IPS-20b (cell line): ENCODE measurements around the gene PLK1.
"Not testable (repeated sequence)": the region's sequence is repeated elsewhere in the genome, so short reads cannot be mapped to it uniquely, and the experiment has no call there.

ENCODE experiments used
- H3K27ac ChIP-seq: one replicate; pipeline ENCODE4 v1.5.1; 2013; ENCODE audit warnings: low read length
- H3K27me3 ChIP-seq: 2 replicates; pipeline ENCODE4 v1.6.1; 2013; ENCODE audit warnings: mild to moderate bottlenecking, low read length, inconsistent platforms; ENCODE audit not compliant: insufficient read depth
- H3K36me3 ChIP-seq: 2 replicates; pipeline ENCODE4 v1.6.1; 2013; ENCODE audit warnings: low read depth, mild to moderate bottlenecking, inconsistent platforms, low read length, moderate library complexity; ENCODE audit not compliant: insufficient read depth
- H3K4me1 ChIP-seq: 2 replicates; pipeline ENCODE4 v1.6.1; 2013; ENCODE audit warnings: mild to moderate bottlenecking, control low read depth, inconsistent platforms, low read length, moderate library complexity; ENCODE audit not compliant: insufficient read depth
- H3K4me3 ChIP-seq: 2 replicates; pipeline ENCODE4 v1.5.1; 2013; ENCODE audit warnings: mild to moderate bottlenecking, low read length, inconsistent platforms
- H3K9ac ChIP-seq: 2 replicates; pipeline ENCODE4 v1.6.1; 2013; ENCODE audit warnings: low read depth, mild to moderate bottlenecking, inconsistent platforms, low read length, moderate library complexity
- H3K9me3 ChIP-seq: 2 replicates; pipeline ENCODE4 v1.6.1; 2013; ENCODE audit warnings: mild to moderate bottlenecking, low read depth, low read length, inconsistent platforms; ENCODE audit not compliant: insufficient read depth

PLK1 gene

DNA sequence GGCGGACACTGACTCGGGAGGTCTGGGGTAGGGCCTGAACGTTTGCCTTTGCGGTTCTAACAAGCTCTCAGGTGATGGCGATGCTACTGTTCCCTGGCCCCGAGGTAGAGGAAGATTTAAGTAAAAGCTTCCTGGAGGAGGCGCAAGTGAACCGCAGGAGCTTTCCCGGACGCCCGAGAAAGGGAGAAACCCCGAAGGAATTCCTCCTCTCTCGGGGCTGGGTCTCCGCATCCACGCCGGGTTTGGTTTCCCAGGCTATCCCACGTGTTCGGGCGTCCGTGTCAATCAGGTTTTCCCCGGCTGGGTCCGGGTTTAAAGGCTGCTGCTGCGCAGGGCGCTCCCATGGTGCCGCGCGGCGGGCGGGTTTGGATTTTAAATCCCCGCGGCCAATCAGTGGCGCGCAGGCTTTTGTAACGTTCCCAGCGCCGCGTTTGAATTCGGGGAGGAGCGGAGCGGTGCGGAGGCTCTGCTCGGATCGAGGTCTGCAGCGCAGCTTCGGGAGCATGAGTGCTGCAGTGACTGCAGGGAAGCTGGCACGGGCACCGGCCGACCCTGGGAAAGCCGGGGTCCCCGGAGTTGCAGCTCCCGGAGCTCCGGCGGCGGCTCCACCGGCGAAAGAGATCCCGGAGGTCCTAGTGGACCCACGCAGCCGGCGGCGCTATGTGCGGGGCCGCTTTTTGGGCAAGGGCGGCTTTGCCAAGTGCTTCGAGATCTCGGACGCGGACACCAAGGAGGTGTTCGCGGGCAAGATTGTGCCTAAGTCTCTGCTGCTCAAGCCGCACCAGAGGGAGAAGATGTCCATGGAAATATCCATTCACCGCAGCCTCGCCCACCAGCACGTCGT lies at the start of gene PLK1:
TSS of gene PLK1 (plus strand) at position 460 of the 844 bp plus-strand sequence. CDS start at position 504, 44 bp downstream.
- Histone ChIP-seq H3K4me1 (peaks cover 8% of the 10 kb centered on the region; the same call in 1 of the 2 replicates), H3K27me3 (no peaks in the 10 kb centered on the region), H3K27ac (peak within 1 kb of the TSS; percentile 86), H3K36me3 (peaks cover 52% of the 10 kb centered on the region), H3K9ac (peak within 1 kb of the TSS; percentile 99), H3K4me3 (peak within 1 kb of the TSS; percentile 100), H3K9me3 (no peaks in the 10 kb centered on the region)

DNA sequence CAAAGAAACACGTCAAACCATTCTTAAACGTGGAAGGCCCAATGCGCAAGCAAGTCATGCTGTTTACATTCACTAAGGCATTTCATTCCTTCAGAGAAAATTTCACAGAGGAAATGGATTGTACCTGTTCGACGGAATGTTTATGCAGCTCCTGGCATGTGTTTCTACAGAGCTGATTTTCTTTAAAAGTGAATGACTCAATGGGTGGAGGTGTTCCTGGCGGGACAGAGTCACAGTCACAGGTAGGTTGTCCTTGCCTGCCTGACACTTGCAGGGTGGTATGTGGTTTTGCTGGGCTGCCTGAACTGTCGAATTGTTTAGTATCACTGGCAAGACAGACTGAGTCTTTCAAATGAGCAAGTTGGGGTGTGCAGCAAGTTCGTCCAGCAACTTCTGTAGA lies 49.2 kb upstream of the PLK1 start:
- no peak overlapping the region for H3K4me3 ChIP-seq
- no peaks in the 10 kb centered on the region for H3K9me3 ChIP-seq
- H3K4me1 ChIP-seq = no peaks in the 10 kb centered on the region
- H3K9ac ChIP-seq = no peak overlapping the region
- no peaks in the 10 kb centered on the region for H3K27me3 ChIP-seq
- H3K27ac ChIP-seq = no peak overlapping the region
- H3K36me3 ChIP-seq = peaks cover 85% of the 10 kb centered on the region

DNA sequence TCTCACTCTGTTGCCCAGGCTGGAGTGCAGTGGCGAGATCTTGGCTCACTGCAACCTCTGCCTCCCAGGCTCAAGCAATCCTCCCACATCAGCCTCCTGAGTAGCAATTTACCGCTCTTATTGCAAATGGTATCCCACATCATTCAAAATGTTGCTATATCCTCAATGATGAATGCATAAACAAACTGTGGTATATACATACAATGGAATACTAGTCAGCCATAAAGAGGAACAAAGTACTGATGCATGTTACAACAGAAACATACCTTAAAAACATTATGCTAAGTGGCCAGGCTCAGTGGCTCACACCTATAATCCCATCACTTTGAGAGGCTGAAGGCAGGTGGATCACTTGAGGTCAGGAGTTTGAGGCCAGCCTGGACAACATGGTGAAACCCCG lies 46.8 kb upstream of the PLK1 start:
- not testable (repeated sequence) for H3K27ac ChIP-seq, H3K4me3 ChIP-seq, H3K4me1 ChIP-seq, H3K27me3 ChIP-seq, H3K9ac ChIP-seq, H3K9me3 ChIP-seq
- H3K36me3 ChIP-seq = peaks cover 85% of the 10 kb centered on the region

DNA sequence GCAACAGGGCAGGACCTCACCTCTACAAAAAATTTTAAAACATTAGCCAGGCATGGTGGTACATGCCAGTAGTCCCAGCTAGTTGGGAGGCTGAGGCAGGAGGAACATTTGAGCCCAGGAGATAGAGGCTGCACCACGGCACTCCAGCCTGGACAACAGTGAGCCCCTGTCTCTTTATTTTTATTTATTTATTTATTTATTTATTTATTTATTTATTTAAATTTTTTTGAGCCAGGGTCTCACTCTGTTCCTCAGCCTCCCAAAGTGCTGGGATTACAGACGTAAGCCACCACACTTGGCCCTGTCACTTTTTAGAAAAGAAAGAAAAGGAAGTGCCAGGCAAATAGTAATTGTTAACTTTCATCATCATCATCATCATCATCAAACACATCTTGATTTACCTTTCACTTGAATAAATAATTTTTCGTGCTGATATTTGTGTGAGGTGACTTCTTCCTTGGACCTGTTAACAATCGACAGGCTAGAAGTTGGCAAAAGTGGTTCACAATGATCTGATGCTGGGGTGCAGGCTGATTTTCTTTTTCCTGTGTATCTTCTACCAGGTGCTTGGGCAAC lies 44.1 kb upstream of the PLK1 start:
- no peaks in the 10 kb centered on the region for H3K4me1 ChIP-seq
- H3K27me3 ChIP-seq = no peaks in the 10 kb centered on the region
- no peaks in the 10 kb centered on the region for H3K9me3 ChIP-seq
- H3K27ac ChIP-seq = no peak overlapping the region
- H3K4me3 ChIP-seq = no peak overlapping the region
- peaks cover 80% of the 10 kb centered on the region for H3K36me3 ChIP-seq
- H3K9ac ChIP-seq = no peak overlapping the region

DNA sequence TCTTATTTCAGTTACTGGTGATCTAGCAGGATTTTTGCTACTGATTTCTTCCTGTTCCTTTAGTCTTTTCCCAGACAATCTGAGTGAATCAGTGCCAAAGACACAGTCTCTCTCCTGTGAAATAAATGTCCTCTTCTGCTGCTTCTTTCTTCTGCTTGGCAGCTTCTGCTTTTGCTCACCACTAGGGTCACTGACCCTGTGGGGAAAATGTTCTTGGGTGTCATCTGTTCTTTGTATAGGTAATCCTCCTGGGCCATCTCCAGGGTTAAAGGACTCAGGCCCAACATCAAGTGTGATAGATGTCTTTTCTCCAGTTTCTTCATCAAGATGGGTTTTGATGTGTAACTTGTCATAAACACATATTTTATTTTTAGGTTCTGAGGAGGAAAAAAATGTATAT lies 42.7 kb upstream of the PLK1 start:
- no peak overlapping the region for H3K27ac ChIP-seq
- H3K4me3 ChIP-seq = no peak overlapping the region
- H3K4me1 ChIP-seq = no peaks in the 10 kb centered on the region
- no peak overlapping the region for H3K9ac ChIP-seq
- H3K9me3 ChIP-seq = no peaks in the 10 kb centered on the region
- no peaks in the 10 kb centered on the region for H3K27me3 ChIP-seq
- H3K36me3 ChIP-seq = peaks cover 69% of the 10 kb centered on the region

DNA sequence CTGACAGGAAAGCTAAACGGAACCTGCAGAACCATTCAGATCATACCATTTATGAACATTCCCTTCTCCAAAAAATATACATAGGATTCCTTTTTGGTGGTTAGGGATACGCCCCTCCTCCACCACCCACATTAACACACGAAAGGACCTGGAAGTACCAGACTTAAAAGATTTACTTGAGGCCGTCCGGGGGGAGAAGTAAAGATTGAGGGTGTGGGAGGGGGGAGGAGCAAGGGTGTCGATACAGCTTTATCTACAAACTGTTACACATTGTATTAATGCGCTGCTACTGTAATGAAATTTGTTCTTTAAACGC lies 38.1 kb upstream of the PLK1 start:
- Histone ChIP-seq H3K9ac (peak overlapping the region; percentile 100), H3K4me1 (0 out of 2 replicates have a peak, but pooled peaks cover 3% of the 10 kb centered on the region), H3K36me3 (peaks cover 54% of the 10 kb centered on the region), H3K4me3 (peak overlapping the region; percentile 100), H3K27ac (peak overlapping the region; percentile 99), H3K27me3 (no peaks in the 10 kb centered on the region), H3K9me3 (no peaks in the 10 kb centered on the region)

DNA sequence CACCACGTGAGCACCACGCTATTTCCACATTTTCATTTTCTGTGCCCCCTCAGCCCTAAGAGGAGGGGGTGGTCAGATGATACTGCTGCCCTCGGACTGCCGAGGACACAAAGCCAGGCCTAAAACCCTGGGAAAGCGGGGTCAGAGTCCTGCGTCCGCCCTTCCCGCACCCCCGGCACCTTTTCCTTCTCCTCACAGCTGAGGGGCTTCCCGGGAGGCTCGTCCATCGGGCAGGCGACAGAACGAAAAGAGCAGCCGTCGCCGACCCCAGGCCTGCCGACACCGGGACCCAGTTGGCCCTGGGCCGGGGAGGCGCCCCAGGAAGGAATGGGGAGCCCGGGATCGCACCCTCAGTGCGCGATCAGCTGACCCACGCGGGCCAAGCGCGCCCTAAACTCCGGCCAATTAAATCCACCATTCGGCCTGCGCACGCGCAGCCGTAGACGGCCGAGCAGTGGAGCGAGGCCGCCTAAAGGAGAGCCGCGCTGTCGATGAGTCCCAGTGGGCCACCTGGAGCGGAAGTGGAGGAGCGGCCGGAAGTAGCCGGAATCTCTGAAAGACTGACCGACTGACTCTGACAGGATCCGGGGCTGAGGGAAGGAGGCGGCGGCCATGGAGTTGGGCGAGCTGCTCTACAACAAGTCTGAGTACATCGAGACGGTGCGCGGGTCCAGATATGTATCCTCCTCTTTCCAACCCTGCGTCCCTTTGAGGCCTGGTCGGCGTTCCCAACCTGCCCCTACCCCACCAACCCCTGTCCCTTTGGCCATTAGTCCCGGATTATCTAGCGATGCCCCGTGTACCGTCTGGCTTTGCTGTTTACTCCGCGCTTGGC lies 37.5 kb upstream of the PLK1 start, which contains the start of the genes DCTN5 and PALB2:
TSS of gene DCTN5 (plus strand) at position 536 of the 835 bp plus-strand sequence. CDS start at position 613, 77 bp downstream.
TSS of gene PALB2 (minus strand) at position 380 of the 835 bp plus-strand sequence. CDS start at position 227, 153 bp downstream.
- peak within 1 kb of the TSS; percentile 100 for H3K9ac ChIP-seq
- no peaks in the 10 kb centered on the region for H3K9me3 ChIP-seq
- peak within 1 kb of the TSS; percentile 100 for H3K4me3 ChIP-seq
- no peaks in the 10 kb centered on the region for H3K27me3 ChIP-seq
- peak within 1 kb of the TSS; percentile 99 for H3K27ac ChIP-seq
- peaks cover 54% of the 10 kb centered on the region for H3K36me3 ChIP-seq
- 0 out of 2 replicates have a peak, but pooled peaks cover 3% of the 10 kb centered on the region for H3K4me1 ChIP-seq

DNA sequence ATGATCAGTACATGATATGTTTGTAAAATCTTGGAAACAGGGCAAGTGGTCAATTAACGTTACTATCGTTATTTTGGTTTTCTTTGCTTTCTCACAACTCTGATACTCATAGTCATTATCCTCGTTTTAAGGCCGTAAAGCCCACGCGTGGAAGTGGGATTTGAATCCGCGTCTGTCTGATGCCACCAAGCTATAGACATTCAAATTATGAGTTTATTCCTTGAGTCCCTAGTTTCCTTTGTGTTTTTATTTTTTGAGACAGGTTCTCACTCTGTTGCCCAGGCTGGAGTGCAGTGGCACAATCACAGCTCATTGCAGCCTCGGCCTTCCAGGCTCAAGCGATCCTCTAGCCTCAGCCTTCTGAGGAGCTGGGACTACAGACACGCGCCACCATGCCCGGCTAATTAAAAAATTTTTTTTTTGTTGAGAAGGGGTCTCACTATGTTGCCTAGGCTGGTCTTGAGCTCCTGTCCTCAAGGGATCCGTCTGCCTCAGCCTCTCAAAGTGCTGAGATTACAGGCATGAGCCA lies 36.4 kb upstream of the PLK1 start:
- H3K4me1 ChIP-seq = 0 out of 2 replicates have a peak, but pooled peaks cover 3% of the 10 kb centered on the region
- no peaks in the 10 kb centered on the region for H3K9me3 ChIP-seq
- H3K4me3 ChIP-seq = peak overlapping the region; percentile 100
- peak overlapping the region; percentile 99 for H3K27ac ChIP-seq
- no peaks in the 10 kb centered on the region for H3K27me3 ChIP-seq
- peak overlapping the region; percentile 100; the same call in 1 of the 2 replicates for H3K9ac ChIP-seq
- H3K36me3 ChIP-seq = peaks cover 51% of the 10 kb centered on the region

DNA sequence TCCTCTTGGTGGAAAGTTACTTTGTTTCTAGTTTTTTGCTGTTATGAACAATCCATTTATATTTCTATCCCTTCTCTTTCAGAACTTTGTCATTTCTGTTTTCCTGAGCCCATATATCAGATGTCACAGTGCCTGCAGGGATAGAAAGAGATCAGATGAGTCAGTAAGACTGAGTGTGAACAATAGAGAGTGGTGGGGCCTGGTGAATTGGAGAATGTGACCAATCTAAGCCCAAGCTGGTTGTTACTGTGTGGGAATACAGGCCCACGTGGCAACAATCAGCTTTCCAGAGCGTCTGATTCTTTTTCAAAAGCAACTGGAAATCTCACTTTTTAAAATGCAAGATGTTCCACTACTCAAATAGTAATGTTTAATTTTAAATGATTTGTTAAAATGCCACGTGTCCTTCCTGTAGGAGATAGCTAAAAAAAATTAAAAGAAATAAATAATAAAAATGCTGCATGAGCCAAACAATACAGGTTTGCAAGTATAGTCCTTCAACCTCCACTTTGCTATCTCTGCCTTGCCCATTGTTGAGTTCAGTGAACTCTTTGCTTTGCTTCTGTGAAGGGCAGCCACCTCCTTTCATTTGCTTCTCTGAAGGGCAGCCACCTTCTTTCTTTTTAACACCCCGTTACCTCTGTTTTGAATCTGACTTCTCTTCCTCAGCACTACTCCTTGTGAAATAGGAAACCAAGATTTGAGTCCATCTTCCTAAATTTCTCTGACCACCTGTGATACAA lies 27.8 kb upstream of the PLK1 start:
- H3K27ac ChIP-seq = no peak overlapping the region

DNA sequence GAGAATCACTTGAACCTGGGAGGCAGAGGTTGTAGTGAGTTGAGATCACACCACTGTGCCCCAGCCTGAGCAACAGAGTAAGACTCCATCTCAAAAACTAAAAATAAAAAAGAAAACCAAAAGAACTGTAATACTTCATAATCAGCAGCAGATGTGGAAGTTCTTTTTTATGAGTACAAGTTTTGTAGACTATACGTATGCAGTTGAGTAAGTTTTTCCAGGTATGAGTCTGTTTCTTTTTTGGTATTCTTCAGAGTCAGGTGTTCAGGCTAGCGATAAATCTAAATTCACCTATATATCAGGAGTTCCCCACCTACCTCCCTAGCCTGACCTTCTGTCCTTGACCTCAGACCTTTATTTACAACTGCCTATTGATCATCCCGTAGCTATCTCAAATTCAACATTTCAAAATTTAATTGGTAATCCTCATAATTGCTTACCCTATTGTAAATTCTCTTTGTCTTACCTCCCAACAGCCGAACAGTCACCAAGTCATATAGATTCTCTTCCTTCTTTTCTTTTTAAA lies 26.7 kb upstream of the PLK1 start:
- Histone ChIP-seq H3K27ac (no peak overlapping the region), H3K36me3 (peaks cover 44% of the 10 kb centered on the region), H3K9ac (no peak overlapping the region)

More for the DNA sequence above, 27.8 kb upstream of the PLK1 start:
- H3K27me3 ChIP-seq = no peaks in the 10 kb centered on the region
- H3K9me3 ChIP-seq = no peaks in the 10 kb centered on the region
- H3K36me3 ChIP-seq = peaks cover 55% of the 10 kb centered on the region
- no peak overlapping the region for H3K4me3 ChIP-seq
- H3K4me1 ChIP-seq = no peaks in the 10 kb centered on the region
- no peak overlapping the region for H3K9ac ChIP-seq

More for the DNA sequence above, 26.7 kb upstream of the PLK1 start:
- Histone ChIP-seq H3K27me3 (no peaks in the 10 kb centered on the region), H3K9me3 (no peaks in the 10 kb centered on the region), H3K4me3 (no peak overlapping the region), H3K4me1 (no peaks in the 10 kb centered on the region)
